Endothelial cell of umbilical vein (primary cell): Measurements from ENCODE around the gene SPTBN4. TPM values are rescaled to one million over a fixed set of nuclear protein-coding genes. Genes with fewer than 3 reads are reported as not detected.
A peak's percentile ranks its signal among the peaks of the same experiment; 100 is the strongest.

Source experiments
- BruUV-seq: library from RNA; stranded (reverse); fragments of 400-500 nt; replicated peaks from 2 replicates; lab custom pipeline; 2021; lab: Mats Ljungman, UMichigan
- CTCF ChIA-PET: fragments of 300-600, 350-600 bp; sonication (Branson Sonifier 250); formaldehyde crosslinking; loops from one replicate; lab custom pipeline; 2021; ENCODE audit warnings: antibody characterized with exemption, inconsistent platforms; lab: Charles Lee
- POLR2A ChIA-PET: fragments of 300-600, 350-600 bp; sonication (Branson Sonifier 250); formaldehyde crosslinking; loops from one replicate; lab custom pipeline; 2021; ENCODE audit warnings: antibody characterized with exemption, inconsistent platforms; lab: Charles Lee
- DNase-seq: peaks from one replicate; pipeline ENCODE4 v3.0.0-alpha.2; 2011; ENCODE audit warnings: low read depth, low spot score
- FAIRE-seq: peaks from 2 replicates; lab custom pipeline; 2011; peaks lifted over from hg19 to GRCh38; lab: Jason Lieb, UNC
- H2AFZ ChIP-seq: 2 replicates; pipeline ENCODE4 v1.6.0; 2012; ENCODE audit warnings: low read depth, low read length, control low read depth, inconsistent platforms
- H3K27ac ChIP-seq: 2 replicates; pipeline ENCODE4 v1.5.1; 2011; ENCODE audit warnings: low read depth, mild to moderate bottlenecking, control low read depth, low read length, moderate library complexity; ENCODE audit not compliant: insufficient read depth
- H3K27me3 ChIP-seq, 2 experiments: 2 replicates each; pipeline versions ENCODE4 v1.6.0 to v1.6.1; 2011; ENCODE audit warnings: low read length in 2 of 2, mixed read lengths in 1 of 2; ENCODE audit not compliant: control insufficient read depth in 2 of 2, insufficient read depth in 2 of 2
- H3K36me3 ChIP-seq, 2 experiments: 2 replicates in 1 of 2; 3 replicates in 1 of 2; pipeline ENCODE4 v1.5.1; 2011; ENCODE audit warnings: low read length in 2 of 2, mild to moderate bottlenecking in 1 of 2, moderate library complexity in 1 of 2; ENCODE audit not compliant: control insufficient read depth in 2 of 2, insufficient read depth in 2 of 2; ENCODE audit errors: extremely low read depth in 1 of 2
- H3K4me1 ChIP-seq: 3 replicates; pipeline ENCODE4 v1.5.1; 2011; ENCODE audit warnings: mild to moderate bottlenecking, low read length; ENCODE audit not compliant: control insufficient read depth, insufficient read depth; ENCODE audit errors: extremely low read depth
- H3K4me2 ChIP-seq: 2 replicates; pipeline ENCODE4 v1.6.1; 2011; ENCODE audit warnings: low read length, control low read depth, mixed read lengths; ENCODE audit not compliant: insufficient read depth
- H3K4me3 ChIP-seq, 3 experiments: fragments of 200-600 bp in 1 of 3; sonication (generic), shearing (Covaris generic) in 1 of 3; replicated peaks in 1 of 3; 2 replicates each; pipeline ENCODE4 v1.5.1; 2011 to 2016; ENCODE audit warnings: control low read depth in 3 of 3, low read length in 3 of 3, mild to moderate bottlenecking in 2 of 3, inconsistent platforms in 1 of 3, low read depth in 1 of 3, moderate library complexity in 1 of 3; ENCODE audit not compliant: insufficient read depth in 1 of 3
- H3K79me2 ChIP-seq: 2 replicates; pipeline ENCODE4 v1.6.0; 2012; ENCODE audit warnings: low read length, inconsistent platforms; ENCODE audit not compliant: control insufficient read depth, insufficient read depth
- H3K9ac ChIP-seq: replicated peaks from 2 replicates; pipeline ENCODE3; 2011; ENCODE audit warnings: low read length, control low read depth; ENCODE audit not compliant: insufficient read depth; ENCODE audit errors: extremely low read depth
- H3K9me1 ChIP-seq: replicated peaks from 3 replicates; pipeline ENCODE4 v1.6.0; 2011; ENCODE audit warnings: mild to moderate bottlenecking, low read length; ENCODE audit not compliant: control insufficient read depth, insufficient read depth; ENCODE audit errors: extremely low read depth
- H3K9me3 ChIP-seq: replicated peaks from 2 replicates; pipeline ENCODE4 v1.5.1; 2012; ENCODE audit warnings: low read length, inconsistent platforms; ENCODE audit not compliant: control insufficient read depth, insufficient read depth
- H4K20me1 ChIP-seq: replicated peaks from 2 replicates; pipeline ENCODE3; 2011; ENCODE audit warnings: mild to moderate bottlenecking, low read length; ENCODE audit not compliant: control insufficient read depth, insufficient read depth; ENCODE audit errors: extremely low read depth
- EZH2 ChIP-seq: IDR thresholded peaks from 2 replicates; pipeline ENCODE4 v1.6.1; 2012; ENCODE audit warnings: borderline replicate concordance, low read depth, mild to moderate bottlenecking, moderate library complexity, low read length, inconsistent platforms; ENCODE audit not compliant: severe bottlenecking
- FOS ChIP-seq: IDR thresholded peaks from 2 replicates; pipeline ENCODE4 v1.6.1; 2011; ENCODE audit warnings: mild to moderate bottlenecking, low read length, moderate library complexity, borderline replicate concordance; ENCODE audit not compliant: insufficient read depth
- GATA2 ChIP-seq: IDR thresholded peaks from 2 replicates; pipeline ENCODE4 v1.7.0; 2011; ENCODE audit warnings: low read depth, mild to moderate bottlenecking, moderate library complexity, mixed read lengths, low read length; ENCODE audit not compliant: insufficient read length, insufficient read depth
- JUN ChIP-seq: IDR thresholded peaks from 2 replicates; pipeline ENCODE4 v1.6.1; 2011; ENCODE audit warnings: borderline replicate concordance, low read depth; ENCODE audit not compliant: insufficient read length, insufficient read depth
- MYC ChIP-seq: IDR thresholded peaks from one replicate; pipeline ENCODE4 v1.6.1; 2011; ENCODE audit warnings: mild to moderate bottlenecking, low read depth, low read length
- POLR2A ChIP-seq: IDR thresholded peaks from 2 replicates; pipeline ENCODE4 v1.6.1; 2012; ENCODE audit warnings: low read depth, mild to moderate bottlenecking, control low read depth, low read length
- POLR2AphosphoS5 ChIP-seq: IDR thresholded peaks from 2 replicates; pipeline ENCODE4 v1.6.1; 2012; ENCODE audit warnings: low read depth, mild to moderate bottlenecking, control low read depth, low read length, moderate library complexity; ENCODE audit not compliant: insufficient read depth
- dilution Hi-C: fragments of 300-500 bp; cut with MboI; formaldehyde crosslinking; loops from one replicate; pipeline ENCODE4 v1.15.0; 2019; ENCODE audit warnings: low sequenced_read_pairs; ENCODE audit not compliant: extremely low pct_ligation_motif_present
- intact Hi-C: fragments of 100-400 bp; cut with micrococcal nuclease; formaldehyde crosslinking; loops from one replicate; pipeline ENCODE4 v1.10.0; 2022
- polyA plus RNA-seq, 4 experiments: library from polyadenylated mRNA; depleted of rRNA in 3 of 4; stranded (reverse) in 3 of 4; unstranded in 1 of 4; fragments of >200 nt; gene quantifications; 2 replicates each; pipeline versions ENCODE4 v1.2.1 to v1.2.3, GENCODE V29; 2011 to 2012; ENCODE audit warnings: missing spikeins in 1 of 4
- total RNA-seq: library from RNA; stranded (reverse); gene quantifications from 2 replicates; pipeline ENCODE4 v1.2.3, GENCODE V29; 2021
- TF ChIP-seq, protein P1 (sequence below), 2 donors: IDR thresholded peaks; 1 replicate in 1 of 2; 2 replicates in 1 of 2; pipeline ENCODE4 v1.5.1; 2011; ENCODE audit warnings: low read length in 2 of 2, mild to moderate bottlenecking in 2 of 2, moderate library complexity in 2 of 2, control low read depth in 1 of 2, inconsistent platforms in 1 of 2, low read depth in 1 of 2; ENCODE audit not compliant: insufficient read depth in 1 of 2; ENCODE audit errors: extremely low read depth in 1 of 2
- TF ChIP-seq, protein P2 (sequence below): IDR thresholded peaks from 2 replicates; pipeline ENCODE4 v1.6.1; 2011; ENCODE audit not compliant: insufficient read depth, insufficient read length

The SPTBN4 gene
- total and polyA plus RNA-seq, 2 donors (not counting 3 experiments of a cell fraction or from before 2014, with no cell fraction given) = 0.33 TPM; not detected in 1

DNA sequence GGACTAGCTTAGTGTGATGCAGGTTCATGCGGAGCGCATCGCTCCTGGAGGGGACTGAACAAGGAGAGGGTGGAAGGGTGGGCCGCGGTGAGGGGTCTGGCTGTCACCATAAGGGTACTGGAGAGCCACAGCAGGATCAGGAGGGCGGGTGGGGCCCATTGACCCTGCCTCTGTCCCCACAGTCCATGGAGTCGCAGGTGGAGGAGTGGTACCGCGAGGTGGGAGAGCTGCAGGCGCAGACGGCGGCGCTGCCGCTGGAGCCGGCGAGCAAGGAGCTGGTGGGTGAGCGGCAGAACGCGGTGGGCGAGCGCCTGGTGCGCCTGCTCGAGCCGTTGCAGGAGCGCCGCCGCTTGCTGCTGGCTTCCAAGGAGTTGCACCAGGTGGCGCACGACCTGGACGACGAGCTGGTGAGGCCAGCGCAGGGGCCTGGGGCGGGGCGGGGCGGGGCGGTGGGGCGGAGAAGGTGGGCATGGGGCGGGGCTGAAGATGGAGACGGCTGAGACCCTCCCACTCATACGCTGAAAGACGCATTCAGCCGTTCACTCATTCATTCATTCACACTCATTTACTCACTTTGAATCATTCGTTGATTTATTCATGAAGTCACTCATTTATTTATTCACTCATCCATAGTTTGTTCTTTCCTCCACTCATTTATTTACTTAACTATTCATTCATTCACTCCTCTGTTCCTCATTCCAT is 82.4 kb downstream of the SPTBN4 start:
- H3K4me2 ChIP-seq = no peak overlapping the region
- peaks cover 14 to 16% of the 10 kb centered on the region in 2 experiments for H3K27me3 ChIP-seq
- no peak overlapping the region for H3K27ac ChIP-seq
- no peaks in the 10 kb centered on the region for H3K79me2 ChIP-seq
- H3K4me3 ChIP-seq = no peak overlapping the region
- no peaks in the 10 kb centered on the region for H3K9me3 ChIP-seq
- TF ChIP-seq POLR2AphosphoS5 = no peak
- no peak for TF ChIP-seq MYC
- TF ChIP-seq, protein P1, sequence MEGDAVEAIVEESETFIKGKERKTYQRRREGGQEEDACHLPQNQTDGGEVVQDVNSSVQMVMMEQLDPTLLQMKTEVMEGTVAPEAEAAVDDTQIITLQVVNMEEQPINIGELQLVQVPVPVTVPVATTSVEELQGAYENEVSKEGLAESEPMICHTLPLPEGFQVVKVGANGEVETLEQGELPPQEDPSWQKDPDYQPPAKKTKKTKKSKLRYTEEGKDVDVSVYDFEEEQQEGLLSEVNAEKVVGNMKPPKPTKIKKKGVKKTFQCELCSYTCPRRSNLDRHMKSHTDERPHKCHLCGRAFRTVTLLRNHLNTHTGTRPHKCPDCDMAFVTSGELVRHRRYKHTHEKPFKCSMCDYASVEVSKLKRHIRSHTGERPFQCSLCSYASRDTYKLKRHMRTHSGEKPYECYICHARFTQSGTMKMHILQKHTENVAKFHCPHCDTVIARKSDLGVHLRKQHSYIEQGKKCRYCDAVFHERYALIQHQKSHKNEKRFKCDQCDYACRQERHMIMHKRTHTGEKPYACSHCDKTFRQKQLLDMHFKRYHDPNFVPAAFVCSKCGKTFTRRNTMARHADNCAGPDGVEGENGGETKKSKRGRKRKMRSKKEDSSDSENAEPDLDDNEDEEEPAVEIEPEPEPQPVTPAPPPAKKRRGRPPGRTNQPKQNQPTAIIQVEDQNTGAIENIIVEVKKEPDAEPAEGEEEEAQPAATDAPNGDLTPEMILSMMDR (IDR thresholded peaks at IDR 0.05; ENCODE audit: extremely low read depth in 1 of 2, insufficient read depth in 1 of 2, low read depth in 1 of 2, low read length in 2 of 2) = peak; percentile 7 to 67
- no TSS peak for BruUV-seq
- H3K9ac ChIP-seq = no peak overlapping the region
- DNase-seq (peak; percentile 42), FAIRE-seq (peak; percentile 21)
- intact Hi-C loops (loop anchor here (1.0 to 2.0 kb wide), 2 partner anchors 22 to 49 kb away; no protein-coding TSS in a partner anchor), dilution Hi-C loops (no loop called here)
- H4K20me1 ChIP-seq = no peaks in the 10 kb centered on the region
- H2AFZ ChIP-seq = no peak overlapping the region
- no peaks in the 10 kb centered on the region for H3K4me1 ChIP-seq
- no peaks in the 10 kb centered on the region for H3K36me3 ChIP-seq
- ChIA-PET CTCF (interaction anchor here (0.6 to 2.4 kb wide), 20 partner anchors 8 to 244 kb away, joined by 3 to 50 read pairs (median 5); partner anchors contain the start of genes BLVRB and LTBP4), POLR2A (no interaction called here)
- no peaks in the 10 kb centered on the region for H3K9me1 ChIP-seq

DNA sequence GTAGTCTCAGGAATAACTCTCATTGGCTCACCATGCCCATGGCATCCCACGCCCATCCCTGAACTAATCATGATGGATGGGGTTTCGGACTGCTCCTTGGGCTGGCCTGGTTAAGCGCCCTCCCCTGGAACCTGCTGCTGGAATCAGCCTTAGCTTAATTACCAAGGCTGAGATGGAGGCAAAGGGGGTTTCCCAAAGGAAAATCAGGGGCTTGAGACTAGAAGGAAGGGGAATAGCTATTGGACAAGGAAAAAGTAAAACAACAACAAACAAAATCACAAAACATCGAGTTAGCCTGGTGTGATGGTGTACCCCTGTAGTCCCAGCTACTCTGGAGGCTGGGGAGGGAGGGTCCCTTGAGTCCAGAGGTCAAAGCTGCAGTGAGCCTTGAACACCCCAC is 84.2 kb downstream of the SPTBN4 start:
- Histone ChIP-seq H3K36me3 (no peaks in the 10 kb centered on the region), H3K4me1 (no peaks in the 10 kb centered on the region), H3K27ac (no peak overlapping the region), H3K9me1 (no peaks in the 10 kb centered on the region), H3K79me2 (no peaks in the 10 kb centered on the region), H3K9ac (no peak overlapping the region), H2AFZ (no peak overlapping the region), H3K27me3 (peaks cover 22 to 28% of the 10 kb centered on the region in 2 experiments), H3K4me3 (no peak overlapping the region), H3K9me3 (no peaks in the 10 kb centered on the region), H3K4me2 (no peak overlapping the region), H4K20me1 (no peaks in the 10 kb centered on the region)
- no TSS peak for BruUV-seq
- no peak for FAIRE-seq
- dilution Hi-C loops (no loop called here), intact Hi-C loops (no loop called here)
- no peak for TF ChIP-seq GATA2
- TF ChIP-seq EZH2 = no peak
- no peak for TF ChIP-seq JUN
- TF ChIP-seq FOS = no peak
- no peak for TF ChIP-seq MYC
- TF ChIP-seq POLR2A = no peak
- TF ChIP-seq POLR2AphosphoS5 = no peak
- TF ChIP-seq, protein P2, sequence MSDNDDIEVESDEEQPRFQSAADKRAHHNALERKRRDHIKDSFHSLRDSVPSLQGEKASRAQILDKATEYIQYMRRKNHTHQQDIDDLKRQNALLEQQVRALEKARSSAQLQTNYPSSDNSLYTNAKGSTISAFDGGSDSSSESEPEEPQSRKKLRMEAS = no peak
- TF ChIP-seq, protein P1 (IDR thresholded peaks at IDR 0.05; ENCODE audit: extremely low read depth in 1 of 2, insufficient read depth in 1 of 2, low read depth in 1 of 2, low read length in 2 of 2) = no peak
- ChIA-PET CTCF (interaction anchor here (1.0 to 1.5 kb wide), 6 partner anchors 10 to 245 kb away, joined by 3 to 6 read pairs (median 4); no protein-coding TSS in a partner anchor), POLR2A (no interaction called here)
- no peak for DNase-seq
